Psoas muscle (tissue), 8 donors: ENCODE measurements around the gene VGLL4. TPM values are rescaled to one million over a fixed set of nuclear protein-coding genes. Genes with fewer than 3 reads are reported as not detected.
"Not testable (repeated sequence)": the region's sequence is repeated elsewhere in the genome, so short reads cannot be mapped to it uniquely, and the experiment has no call there.

ENCODE experiments used
- ATAC-seq, 4 donors: fragments of 200-7000 bp; cut with Tn5 transposase; one replicate each; pipeline ENCODE4 v1.9.1; 2020; ENCODE audit warnings: moderate library complexity in 3 of 4, mild to moderate bottlenecking in 2 of 4
- DNase-seq, 2 donors: peaks; one replicate each; pipeline ENCODE4 v3.0.0-alpha.2; 2020
- H3K27ac ChIP-seq: fragments of 200-600 bp; one replicate; pipeline ENCODE4 v1.8.0; 2022
- H3K27me3 ChIP-seq, 3 donors: fragments of 200-600 bp in 1 of 3; one replicate each; pipeline versions ENCODE4 v1.6.1 to v1.8.0; 2013 to 2022; ENCODE audit warnings: low read length in 2 of 3, mild to moderate bottlenecking in 2 of 3, moderate library complexity in 1 of 3; ENCODE audit not compliant: insufficient read depth in 3 of 3
- H3K36me3 ChIP-seq, 2 donors: fragments of 200-600 bp in 1 of 2; one replicate each; pipeline versions ENCODE4 v1.6.1 to v1.8.0; 2013 to 2022; ENCODE audit warnings: low read depth in 1 of 2, mild to moderate bottlenecking in 1 of 2, moderate library complexity in 1 of 2; ENCODE audit not compliant: insufficient read depth in 1 of 2
- H3K4me1 ChIP-seq: fragments of 200-600 bp; one replicate; pipeline ENCODE4 v1.8.0; 2022
- H3K4me3 ChIP-seq: fragments of 200-600 bp; one replicate; pipeline ENCODE4 v1.8.0; 2022; ENCODE audit warnings: mild to moderate bottlenecking
- H3K9me3 ChIP-seq: fragments of 200-600 bp; one replicate; pipeline ENCODE4 v1.8.0; 2022
- CTCF ChIP-seq: fragments of 200-600 bp; IDR thresholded peaks from one replicate; pipeline ENCODE4 v1.8.0; 2022; ENCODE audit warnings: antibody characterized with exemption
- WGBS, 3 donors: extraction: QIAGEN DNeasy Blood & Tissue Kit; methylation state at CpG; one replicate each; pipeline versions ENCODE4 v1.1.6 to v1.1.7; 2013; 5-methylcytosine and 5-hydroxymethylcytosine counted together
- intact Hi-C, 2 donors: fragments of 100-400 bp; cut with DNase I; formaldehyde crosslinking; loops; one replicate each; pipeline versions ENCODE4 v1.11.0 to v1.14.2; 2022
- polyA plus RNA-seq, 3 donors: library from polyadenylated mRNA; stranded (reverse); fragments of 200-250 nt; gene quantifications; one replicate each; pipeline ENCODE4 v1.2.3, GENCODE V29; 2013
- total RNA-seq, 4 donors: library from RNA; stranded (reverse); fragmentation: NEBNext Ultra II Directional in 2 of 4; extraction: Animal tissue kit (Norgen Biotek cat#: 25700) in 2 of 4; gene quantifications; one replicate each; pipeline versions ENCODE4 v1.2.1 to v1.2.4, GENCODE V29; 2021 to 2023
- donor health status: healthy with polysubstance abuse.
- donor health status: DM: no; HTN: no; CAD: no; lungs with moderate emphysema.
- donor health status: Bipolar disorder and iron deficiency.
- donor health status: healthy.
- donor health status: DM: yes; HTN: yes; CAD: no.
- donor health status: DM: no; HTN: no; CAD: no.
- donor health status: DM: no; HTN: no; CAD: no.
- donor health status: DM: yes; HTN: yes; CAD: no.

The VGLL4 gene
- total and polyA plus RNA-seq, 7 donors, result 8.0 to 14.8 (median 11.7) TPM

DNA sequence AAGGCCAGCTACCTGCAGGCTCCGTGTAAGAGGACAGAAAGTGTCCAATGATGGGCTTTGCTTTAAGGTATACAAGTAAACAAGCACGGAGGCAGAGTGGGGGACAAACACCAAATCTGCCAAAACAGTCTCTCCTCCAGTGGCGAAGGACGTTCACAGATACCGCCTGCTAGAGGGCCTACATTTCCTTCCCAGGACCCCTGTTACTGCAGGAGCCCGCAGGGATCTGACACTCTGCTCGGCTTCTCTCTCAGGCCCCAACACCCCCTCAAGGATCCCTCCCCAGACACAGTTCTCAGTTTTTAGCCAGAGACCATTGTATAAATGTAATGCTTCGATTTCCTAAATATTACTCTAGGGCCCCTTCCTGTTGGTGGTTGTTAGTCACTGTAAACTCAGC, 46.0 kb upstream of the VGLL4 start:
- no peak overlapping the region for H3K27ac ChIP-seq
- H3K9me3 ChIP-seq, result no peaks in the 10 kb centered on the region
- WGBS, 3 donors, result 71 to 75% (median 74%) methylated on average over 8 of the region's 8 CpGs
- TF ChIP-seq CTCF, result no peak
- no peak overlapping the region for H3K4me3 ChIP-seq
- no peaks in the 10 kb centered on the region for H3K4me1 ChIP-seq
- H3K36me3 ChIP-seq, result no peaks in the 10 kb centered on the region
- ATAC-seq (no peak), DNase-seq (no peak)
- intact Hi-C loops, result no loop called here
- H3K27me3 ChIP-seq, result no peaks in the 10 kb centered on the region

- H3K36me3 ChIP-seq, ATAC-seq, intact Hi-C loops, H3K9me3 ChIP-seq, H3K27me3 ChIP-seq, H3K4me3 ChIP-seq, H3K4me1 ChIP-seq, DNase-seq, H3K27ac ChIP-seq: not testable (repeated sequence)
- WGBS, 3 donors, result 96 to 99% (median 98%) methylated on average over 6 of the region's 6 CpGs
Observed at GRCh38 chr3:11684980-11685379, 41.3 kb upstream of the VGLL4 start.

DNA sequence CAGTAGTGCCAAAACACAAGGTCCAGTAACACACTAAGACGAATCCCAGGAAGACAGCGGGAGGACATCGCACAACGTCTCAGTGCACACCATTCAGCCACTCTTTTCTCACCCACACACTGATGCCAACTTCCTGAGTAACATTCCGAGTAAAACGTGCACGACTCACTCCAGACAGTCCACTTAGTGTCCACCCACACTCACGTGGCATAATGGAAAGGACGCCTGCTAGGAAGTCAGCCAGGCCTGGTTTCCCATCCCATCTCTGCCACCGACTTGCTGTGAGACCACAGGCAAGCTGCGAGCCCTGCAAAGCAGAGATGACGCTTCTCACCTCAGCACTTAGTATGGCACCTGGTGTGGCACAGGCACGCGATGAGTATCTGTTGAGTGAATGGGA, 36.8 kb upstream of the VGLL4 start:
- no peak overlapping the region for H3K4me3 ChIP-seq
- TF ChIP-seq CTCF, result no peak
- ATAC-seq (no peak), DNase-seq (no peak)
- H3K9me3 ChIP-seq, result no peaks in the 10 kb centered on the region
- H3K36me3 ChIP-seq, result no peaks in the 10 kb centered on the region
- intact Hi-C loops, result no loop called here
- WGBS, 3 donors, result 78 to 87% (median 80%) methylated on average over 14 of the region's 14 CpGs
- H3K27ac ChIP-seq, result no peak overlapping the region
- no peaks in the 10 kb centered on the region for H3K27me3 ChIP-seq
- H3K4me1 ChIP-seq, result no peaks in the 10 kb centered on the region

DNA sequence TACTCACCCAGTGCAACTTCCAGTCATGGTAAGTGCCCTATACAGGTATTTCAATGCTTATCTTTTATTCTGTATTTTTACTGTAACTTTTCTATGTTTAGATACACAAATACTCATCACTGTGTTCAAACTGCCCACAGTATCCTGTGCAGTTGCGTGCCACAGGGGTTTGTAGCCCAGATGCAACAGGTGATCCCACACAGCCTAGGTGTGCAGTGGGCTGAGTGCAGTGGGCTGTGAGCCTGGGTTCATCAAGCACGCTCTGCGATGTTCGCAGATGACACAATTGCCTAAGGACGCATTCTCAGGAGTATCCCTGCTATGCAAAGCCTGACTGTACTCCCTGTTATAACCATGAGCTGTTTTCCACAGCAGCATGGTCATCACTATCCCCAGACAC, 36.2 kb upstream of the VGLL4 start:
- no peak for TF ChIP-seq CTCF
- intact Hi-C loops, result no loop called here
- ATAC-seq, result no peak

DNA sequence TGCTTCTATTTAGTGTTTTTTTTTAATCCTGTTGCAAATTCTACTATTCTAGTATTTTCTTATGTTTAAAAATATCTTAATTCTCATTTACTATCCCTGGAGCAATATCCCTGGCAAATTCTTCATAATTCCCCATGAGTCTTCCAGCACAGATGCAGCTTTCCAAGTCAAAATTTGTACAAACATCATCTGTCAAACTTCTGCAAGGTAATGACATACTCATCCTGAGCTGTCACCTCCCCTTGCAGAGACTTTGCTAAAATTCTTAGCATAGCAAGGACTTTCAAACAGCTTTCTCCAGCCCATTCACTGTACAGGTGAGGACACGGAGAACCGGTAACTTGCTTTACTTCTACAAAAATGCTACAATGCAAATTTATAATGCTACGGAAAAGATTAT, 28.6 kb upstream of the VGLL4 start:
- 77 to 84% (median 80%) methylated on average over 3 of the region's 3 CpGs for WGBS, 3 donors
- no peaks in the 10 kb centered on the region for H3K9me3 ChIP-seq
- no peak for DNase-seq
- H3K27ac ChIP-seq, result no peak overlapping the region
- H3K27me3 ChIP-seq, result no peaks in the 10 kb centered on the region
- TF ChIP-seq CTCF, result no peak
- no peak for ATAC-seq
- no peak overlapping the region for H3K4me3 ChIP-seq
- intact Hi-C loops, result loop anchor here in 1 of 2 donors (5.0 kb wide), 1 partner anchor 40 kb away; no protein-coding TSS in a partner anchor
- H3K36me3 ChIP-seq, result no peaks in the 10 kb centered on the region
- peaks cover 21% of the 10 kb centered on the region for H3K4me1 ChIP-seq

More for the DNA sequence above, 36.2 kb upstream of the VGLL4 start:
- Histone ChIP-seq H3K36me3 (no peaks in the 10 kb centered on the region), H3K27ac (no peak overlapping the region), H3K4me3 (no peak overlapping the region), H3K27me3 (no peaks in the 10 kb centered on the region), H3K4me1 (no peaks in the 10 kb centered on the region), H3K9me3 (no peaks in the 10 kb centered on the region)
- no peak for DNase-seq
- 95 to 97% (median 96%) methylated on average over 5 of the region's 5 CpGs for WGBS, 3 donors
